NCI-H460 (cell line): ENCODE data around the gene SFSWAP. TPM values are rescaled to one million over a fixed set of nuclear protein-coding genes. Genes with fewer than 3 reads are reported as not detected.
A peak's percentile ranks its signal among the peaks of the same experiment; 100 is the strongest.
"Not testable (repeated sequence)": the region's sequence is repeated elsewhere in the genome, so short reads cannot be mapped to it uniquely, and the experiment has no call there.

Experiments
- DNase-seq: peaks from one replicate; pipeline ENCODE4 v3.0.0-alpha.2; 2016; ENCODE audit warnings: low read depth; ENCODE audit errors: extremely low read depth
- total RNA-seq: library from RNA; depleted of rRNA; stranded (reverse); fragments of >200 nt; shearing (Covaris generic); gene quantifications from 2 replicates; pipeline ENCODE4 v1.2.3, GENCODE V29; 2014

Gene SFSWAP
- total RNA-seq, 1 experiment from 2014 or later: 34.6 TPM

GRCh38 chr12:131733874-131734273 lies 23.0 kb downstream of the SFSWAP start:
- DNase-seq: no peak

DNA sequence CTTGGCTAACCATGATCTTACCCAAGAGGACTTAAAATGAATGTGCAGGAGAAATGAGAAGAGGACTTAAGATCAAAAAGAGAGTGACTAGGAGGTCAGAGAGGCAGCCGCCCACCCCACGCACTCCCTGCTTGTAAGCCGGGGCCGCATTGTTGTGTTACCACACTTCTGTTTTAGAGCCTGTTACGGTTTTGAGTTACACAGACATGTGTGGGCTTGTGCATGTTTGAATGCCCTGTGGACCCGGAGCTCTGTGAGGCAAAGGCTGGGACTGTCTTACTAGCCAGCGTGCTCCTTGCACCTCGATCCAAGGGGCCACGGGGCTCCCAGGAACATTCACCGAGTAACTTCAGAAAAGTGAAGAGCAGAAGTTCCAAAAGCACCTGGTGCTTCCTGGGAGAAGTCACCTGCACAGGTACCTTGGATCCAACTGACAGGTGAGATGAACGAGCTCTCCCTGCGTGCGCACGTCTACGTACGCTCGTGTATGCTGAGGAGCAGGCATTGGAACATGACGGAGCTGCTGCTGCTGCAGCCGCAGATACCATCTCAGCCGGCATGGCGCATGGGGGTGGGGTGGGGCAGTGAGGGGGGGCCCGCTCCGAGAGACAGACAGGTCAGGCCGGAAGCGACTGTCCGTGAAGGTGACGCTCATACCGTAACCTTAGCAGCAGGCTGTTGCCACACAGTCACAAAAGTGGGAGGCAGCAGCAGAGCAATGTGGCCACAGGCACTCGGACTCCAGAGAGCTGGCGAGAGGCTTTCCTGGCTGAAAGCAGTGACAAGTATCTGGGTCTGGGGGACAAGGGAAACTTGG lies 23.7 kb downstream of the SFSWAP start:
- no peak for DNase-seq

DNA sequence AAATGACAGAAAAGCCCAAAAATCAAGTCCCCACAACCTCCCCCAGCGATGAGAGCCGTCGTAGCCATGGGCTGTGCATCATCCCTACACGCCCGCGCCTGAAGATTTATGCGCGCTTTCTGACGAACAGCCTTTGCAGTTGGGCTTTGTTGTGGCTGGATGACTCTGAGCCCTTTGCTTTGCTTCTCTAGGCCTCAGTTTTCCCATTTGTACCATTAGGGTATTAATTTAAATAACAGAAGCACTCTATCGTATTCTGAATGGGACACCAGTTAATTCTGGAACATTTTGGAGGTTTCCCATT lies 24.2 kb downstream of the SFSWAP start:
- DNase-seq: no peak

GRCh38 chr12:131735476-131736445 lies 24.9 kb downstream of the SFSWAP start:
- no peak for DNase-seq

- DNase-seq: no peak
Measured at GRCh38 chr12:131736446-131737149, 25.7 kb downstream of the SFSWAP start.

DNA sequence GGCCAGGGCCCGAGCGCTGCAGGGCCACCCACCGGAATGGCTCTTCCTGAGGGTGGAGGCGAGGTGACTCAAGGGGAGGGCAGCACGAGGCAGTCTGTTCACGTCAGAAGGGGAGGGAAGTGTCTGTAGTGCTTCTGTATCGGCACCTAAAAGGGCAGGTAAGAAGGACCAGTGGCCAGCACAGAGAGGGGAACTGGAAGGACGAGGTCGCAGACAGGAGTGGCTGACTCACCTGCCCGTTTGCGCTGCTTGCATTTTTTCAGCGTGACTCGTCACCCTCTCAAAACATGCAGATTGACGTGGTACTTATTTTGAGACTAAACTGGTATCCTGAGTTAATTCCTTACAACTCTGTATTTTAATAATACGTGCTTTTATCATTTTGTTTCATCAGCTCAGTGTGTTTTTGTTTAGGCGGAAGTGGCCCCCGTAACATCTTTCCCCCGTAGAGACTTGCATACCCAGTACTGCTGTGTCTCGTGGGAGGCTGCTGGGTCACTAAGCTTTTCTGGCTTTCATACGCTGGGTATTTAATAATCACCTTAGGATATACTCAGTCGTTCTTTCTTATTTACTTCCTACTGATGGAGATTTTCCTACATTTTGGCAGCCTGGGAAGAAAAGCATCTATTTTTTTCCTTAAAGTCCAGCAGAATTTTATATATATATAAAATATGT lies 26.4 kb downstream of the SFSWAP start:
- DNase-seq: peak; percentile 47

DNA sequence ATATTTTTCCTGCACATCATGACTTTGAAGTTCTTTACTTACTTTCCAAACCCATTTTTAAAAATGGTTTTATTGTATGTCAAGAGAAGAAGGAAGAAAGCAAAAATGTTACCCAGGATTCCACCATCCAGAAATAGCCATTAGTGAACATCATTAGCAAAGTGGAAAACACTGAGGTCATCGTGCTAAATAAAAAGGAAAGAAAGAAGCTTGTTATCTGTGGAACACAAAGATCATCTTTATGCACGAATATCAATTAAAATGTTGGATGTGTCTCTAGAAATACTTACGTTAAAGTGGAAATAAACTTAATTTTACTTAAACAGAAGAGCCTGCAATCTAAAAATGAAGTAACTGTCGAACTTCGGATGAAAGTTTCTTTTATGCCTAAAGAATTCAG lies 27.3 kb downstream of the SFSWAP start:
- DNase-seq: no peak

GRCh38 chr12:131740626-131741025 lies 29.7 kb downstream of the SFSWAP start:
- DNase-seq: no peak

DNA sequence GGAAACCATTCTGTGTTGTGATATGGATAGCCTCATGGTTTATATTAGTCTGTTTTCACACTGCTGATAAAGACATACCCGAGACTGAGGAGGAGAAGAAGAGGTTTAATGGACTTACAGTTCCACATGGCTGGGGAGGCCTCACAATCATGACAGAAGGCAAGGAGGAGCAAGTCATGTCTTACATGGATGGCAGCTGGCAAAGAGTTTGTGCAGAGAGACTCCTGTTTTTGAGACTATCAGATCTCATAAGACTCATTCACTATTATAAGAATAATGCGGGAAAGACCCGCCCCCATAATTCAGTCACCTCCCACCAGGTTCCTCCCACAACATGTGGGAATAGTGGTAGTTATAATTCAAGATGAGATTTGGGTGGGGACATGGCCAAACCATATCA lies 31.9 kb downstream of the SFSWAP start:
- DNase-seq: not testable (repeated sequence)

DNA sequence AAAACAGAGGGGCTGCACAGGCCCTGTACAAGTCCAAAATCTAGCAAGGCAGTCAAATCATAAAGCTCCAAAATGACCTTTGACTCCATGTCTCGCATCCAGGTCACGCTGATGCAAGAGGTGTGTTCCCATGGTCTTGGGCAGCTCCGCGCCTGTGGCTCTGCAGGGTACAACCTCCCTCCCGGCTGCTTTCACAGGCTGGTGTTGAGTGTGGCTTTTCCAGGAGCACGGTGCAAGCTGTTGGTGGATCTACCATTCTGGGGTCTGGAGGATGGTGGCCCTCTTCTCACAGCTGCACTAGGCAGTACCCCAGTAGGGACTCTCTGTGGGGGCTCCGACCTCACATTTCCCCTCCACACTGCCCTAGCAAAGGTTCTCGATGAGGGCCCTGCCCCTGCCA lies 32.5 kb downstream of the SFSWAP start:
- DNase-seq: not testable (repeated sequence)

DNA sequence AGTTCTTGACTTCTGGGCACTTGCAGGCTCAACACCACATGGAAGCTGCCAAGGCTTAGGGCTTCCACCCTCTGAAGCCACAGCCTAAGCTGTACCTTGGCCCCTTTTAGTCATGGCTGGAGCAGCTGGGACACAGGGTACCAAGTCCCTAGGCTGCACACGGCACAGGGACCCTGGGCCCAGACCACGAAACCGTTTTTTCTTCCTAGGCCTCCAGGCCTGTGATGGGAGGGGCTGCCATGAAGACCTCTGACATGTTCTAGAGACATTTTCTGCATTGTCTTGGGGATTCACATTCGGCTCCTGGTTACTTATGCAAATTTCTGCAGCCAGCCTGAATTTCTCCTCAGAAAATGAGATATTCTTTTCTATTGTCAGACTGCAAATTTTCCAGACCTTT lies 33.0 kb downstream of the SFSWAP start:
- not testable (repeated sequence) for DNase-seq

GRCh38 chr12:131744675-131745074 lies 33.8 kb downstream of the SFSWAP start:
- not testable (repeated sequence) for DNase-seq

GRCh38 chr12:131745706-131746105 lies 34.8 kb downstream of the SFSWAP start:
- no peak for DNase-seq

DNA sequence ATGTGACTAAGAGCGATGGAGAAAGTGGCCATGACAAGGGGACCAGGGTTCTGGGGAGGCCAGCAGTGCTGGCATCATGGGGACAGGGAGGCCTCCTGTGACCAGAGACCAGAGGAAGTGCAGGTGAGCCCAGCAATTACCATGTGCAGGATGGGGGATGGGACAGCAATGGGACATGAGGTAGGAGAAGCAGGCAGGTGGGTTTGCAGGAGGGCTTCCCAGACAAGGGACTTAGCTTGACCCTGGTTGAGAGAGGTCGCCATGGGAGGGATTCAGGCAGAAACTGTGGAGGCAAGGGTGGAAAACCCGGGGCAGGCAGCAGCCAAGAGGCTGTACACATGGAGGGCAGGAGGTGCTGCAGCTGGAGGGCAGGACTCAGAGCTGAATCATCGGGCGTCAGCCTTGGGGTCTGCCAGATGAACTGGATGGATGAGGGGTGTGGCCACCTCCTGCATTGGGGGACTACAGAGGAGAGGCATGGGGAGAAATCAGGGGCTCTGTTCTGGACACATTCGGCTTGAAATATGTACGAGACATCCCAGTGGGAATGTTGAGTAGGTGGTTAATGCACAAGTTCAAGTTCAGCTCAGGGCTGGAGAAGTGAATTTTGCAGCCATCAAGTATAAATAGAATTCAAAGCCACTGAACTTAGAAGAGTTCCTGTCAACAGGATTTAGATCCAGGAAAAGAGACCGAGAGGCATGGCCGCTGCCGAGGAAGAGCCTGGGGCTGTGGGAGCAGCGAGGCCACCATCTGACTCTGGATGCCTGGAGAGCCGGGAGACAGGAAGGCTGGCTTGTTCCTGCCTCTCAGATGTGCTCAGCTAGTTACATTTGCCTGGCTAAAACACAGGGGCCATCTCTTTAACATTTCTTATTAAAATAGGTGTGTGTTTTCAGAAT lies 36.6 kb downstream of the SFSWAP start:
- DNase-seq: no peak

GRCh38 chr12:131749618-131750315 lies 38.9 kb downstream of the SFSWAP start:
- no peak for DNase-seq

DNA sequence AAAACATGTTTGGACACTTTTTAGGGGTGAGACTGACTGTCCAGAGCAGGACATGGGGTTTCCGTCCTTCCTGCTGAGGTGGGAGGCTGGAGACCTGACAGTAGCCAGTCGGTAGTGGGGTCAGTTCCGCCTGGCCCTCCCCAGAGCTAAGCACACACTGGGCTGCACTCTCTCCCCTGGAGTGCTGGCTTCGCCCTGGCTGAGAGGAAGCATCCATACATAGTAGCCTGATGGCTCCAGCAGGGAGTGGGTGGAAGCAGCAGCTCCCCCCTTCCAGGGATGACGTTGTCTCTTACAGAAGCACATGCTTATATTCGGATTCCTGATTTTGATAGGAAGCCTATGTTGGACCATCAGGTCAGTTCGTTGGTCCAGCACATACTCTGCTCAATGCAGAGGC lies 40.4 kb downstream of the SFSWAP start:
- DNase-seq: no peak

DNA sequence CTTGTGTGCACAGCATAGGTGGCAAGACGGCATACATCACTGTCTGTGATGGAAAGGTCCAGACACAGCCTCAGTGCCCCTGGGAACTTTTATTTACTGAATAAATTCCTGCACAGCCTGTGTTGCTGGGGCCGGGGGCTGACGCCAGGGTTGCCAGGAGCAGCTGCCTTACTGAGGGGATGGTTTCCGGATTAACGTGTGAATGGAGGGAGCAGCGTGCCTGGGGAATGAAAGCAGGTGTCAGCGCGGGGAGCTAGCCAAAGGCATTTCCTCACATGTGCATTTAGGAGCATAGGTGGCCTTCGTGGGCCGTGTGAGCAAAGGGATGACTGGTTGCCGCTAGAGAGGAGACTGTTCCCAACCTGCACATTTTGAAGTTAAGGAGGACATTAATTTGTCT lies 41.6 kb downstream of the SFSWAP start:
- DNase-seq: no peak

GRCh38 chr12:131753005-131753404 lies 42.1 kb downstream of the SFSWAP start:
- DNase-seq: no peak

- DNase-seq: no peak
Measured at GRCh38 chr12:131753757-131754156, 42.9 kb downstream of the SFSWAP start.
